ENCODE data around the gene ZNF93. TPM values are rescaled to one million over a fixed set of nuclear protein-coding genes. Genes with fewer than 3 reads are reported as not detected.

The ZNF93 gene
- total and polyA plus RNA-seq, 2 of the 8 experiments (the other 6 are each of a cell fraction or from before 2014, with no cell fraction given): 40.8 to 61.8 TPM

Other genes with a start within 250 kb of the ZNF93 start
- gene ATP13A1, start 237.3 kb upstream of the ZNF93 start, total RNA-seq (2021; fragmentation: NEBNext Ultra II Directional; extraction: Animal tissue kit (Norgen Biotek cat#: 25700)): 64.2 and 75.7 TPM in 2 replicates
- 33.0 and 70.7 TPM in 2 replicates for gene ATP13A1, start 237.3 kb upstream of the ZNF93 start, polyA plus RNA-seq (2011; rRNA removed)
- gene ZNF101, start 232.1 kb upstream of the ZNF93 start, total RNA-seq (2021; fragmentation: NEBNext Ultra II Directional; extraction: Animal tissue kit (Norgen Biotek cat#: 25700)): 46.2 and 50.9 TPM in 2 replicates
- 11.0 and 13.0 TPM in 2 replicates for gene ZNF101, start 232.1 kb upstream of the ZNF93 start, polyA plus RNA-seq (2011; rRNA removed)
- 6.8 and 7.4 TPM in 2 replicates for gene ZNF14, start 167.8 kb upstream of the ZNF93 start, total RNA-seq (2021; fragmentation: NEBNext Ultra II Directional; extraction: Animal tissue kit (Norgen Biotek cat#: 25700))
- gene ZNF14, start 167.8 kb upstream of the ZNF93 start, polyA plus RNA-seq (2011; rRNA removed): 0.72 and 1.00 TPM in 2 replicates
- gene ZNF506, start 79.2 kb upstream of the ZNF93 start, total RNA-seq (2021; fragmentation: NEBNext Ultra II Directional; extraction: Animal tissue kit (Norgen Biotek cat#: 25700)): 8.0 and 8.3 TPM in 2 replicates
- 4.1 and 4.5 TPM in 2 replicates for gene ZNF506, start 79.2 kb upstream of the ZNF93 start, polyA plus RNA-seq (2011; rRNA removed)
- 64.0 and 74.6 TPM in 2 replicates for gene ZNF253, start 35.1 kb upstream of the ZNF93 start, total RNA-seq (2021; fragmentation: NEBNext Ultra II Directional; extraction: Animal tissue kit (Norgen Biotek cat#: 25700))
- gene ZNF253, start 35.1 kb upstream of the ZNF93 start, polyA plus RNA-seq (2011; rRNA removed): 5.9 and 8.3 TPM in 2 replicates
- 21.7 and 27.5 TPM in 2 replicates for gene ZNF682, start 138.6 kb downstream of the ZNF93 start, total RNA-seq (2021; fragmentation: NEBNext Ultra II Directional; extraction: Animal tissue kit (Norgen Biotek cat#: 25700))
- 4.1 and 4.3 TPM in 2 replicates for gene ZNF682, start 138.6 kb downstream of the ZNF93 start, polyA plus RNA-seq (2011; rRNA removed)
- 105 and 114 TPM in 2 replicates for gene ZNF90, start 177.1 kb downstream of the ZNF93 start, total RNA-seq (2021; fragmentation: NEBNext Ultra II Directional; extraction: Animal tissue kit (Norgen Biotek cat#: 25700))
- 41.2 and 41.7 TPM in 2 replicates for gene ZNF90, start 177.1 kb downstream of the ZNF93 start, polyA plus RNA-seq (2011; rRNA removed)

Data from H1 (cell line).